HepG2 (cell line): Measurements from ENCODE around the gene CTNNA3. TPM values are rescaled to one million over a fixed set of nuclear protein-coding genes. Genes with fewer than 3 reads are reported as not detected.

Source experiments
- ATAC-seq: fragments of 200-7000 bp; cut with Tn5 transposase; 3 replicates; pipeline ENCODE4 v1.9.1; 2020; ENCODE audit warnings: mild to moderate bottlenecking, moderate library complexity
- BruUV-seq: library from RNA; stranded (reverse); fragments of 400-500 nt; replicated peaks from 2 replicates; lab custom pipeline; 2021; lab: Mats Ljungman, UMichigan
- CTCF ChIA-PET: fragments of 300-600 bp; formaldehyde crosslinking; extraction: SDS; loops from one replicate; lab custom pipeline; 2021; ENCODE audit warnings: low total read pairs, inconsistent platforms, low intra/inter-chr PET ratio; lab: Yijun Ruan, JAX
- POLR2A ChIA-PET: fragments of 350-600 bp; sonication (Branson Sonifier 250); formaldehyde crosslinking; loops from one replicate; lab custom pipeline; 2020; ENCODE audit warnings: antibody characterized with exemption, inconsistent platforms; lab: Yijun Ruan, JAX
- DNase-seq: peaks from one replicate; pipeline ENCODE4 v3.0.0-alpha.2; 2015; ENCODE audit warnings: low spot score
- FAIRE-seq: peaks from 3 replicates; lab custom pipeline; 2011; peaks lifted over from hg19 to GRCh38; lab: Jason Lieb, UNC
- H2AFZ ChIP-seq: one replicate; pipeline ENCODE4 v1.6.1; 2011; ENCODE audit warnings: low read length, inconsistent platforms
- H3K27ac ChIP-seq: fragments of 300-600 bp; 3 replicates; pipeline ENCODE4 v1.8.0; 2011; ENCODE audit warnings: mixed run types, mild to moderate bottlenecking, mixed read lengths, low read length, inconsistent platforms; ENCODE audit not compliant: insufficient read depth; ENCODE audit errors: extremely low read length
- H3K27me3 ChIP-seq, 2 experiments: fragments of 200-600 bp in 1 of 2; 2 replicates in 1 of 2; 3 replicates in 1 of 2; pipeline versions ENCODE4 v1.6.0 to v1.8.0; 2011; ENCODE audit warnings: low read length in 2 of 2, mild to moderate bottlenecking in 2 of 2, moderate library complexity in 2 of 2, inconsistent platforms in 1 of 2; ENCODE audit not compliant: insufficient read depth in 2 of 2, control insufficient read depth in 1 of 2
- H3K36me3 ChIP-seq, 2 experiments: fragments of 200-600 bp in 1 of 2; replicated peaks in 1 of 2; 2 replicates in 1 of 2; 3 replicates in 1 of 2; pipeline versions ENCODE4 v1.5.1 to v1.8.0; 2011; ENCODE audit warnings: low read length in 2 of 2, inconsistent platforms in 1 of 2; ENCODE audit not compliant: insufficient read depth in 2 of 2, control insufficient read depth in 1 of 2
- H3K4me1 ChIP-seq: 2 replicates; pipeline ENCODE4 v1.5.1; 2012; ENCODE audit warnings: low read length, inconsistent platforms; ENCODE audit not compliant: insufficient read depth
- H3K4me2 ChIP-seq: 2 replicates; pipeline ENCODE4 v1.6.0; 2011; ENCODE audit warnings: low read depth, low read length, inconsistent platforms
- H3K4me3 ChIP-seq, 3 experiments: fragments of 200-600 bp in 1 of 3; sonication (generic), shearing (Covaris generic) in 1 of 3; replicated peaks in 1 of 3; 2 replicates each; pipeline ENCODE4 v1.5.1; 2011 to 2016; ENCODE audit warnings: low read length in 3 of 3, inconsistent platforms in 2 of 3, low read depth in 2 of 3, mild to moderate bottlenecking in 2 of 3, control low read depth in 1 of 3, mixed read lengths in 1 of 3; ENCODE audit not compliant: insufficient read depth in 1 of 3
- H3K79me2 ChIP-seq: one replicate; pipeline ENCODE4 v1.6.1; 2011; ENCODE audit warnings: low read length, inconsistent platforms; ENCODE audit not compliant: insufficient read depth
- H3K9ac ChIP-seq: 2 replicates; pipeline ENCODE4 v1.6.0; 2011; ENCODE audit warnings: mild to moderate bottlenecking, low read depth, low read length, inconsistent platforms; ENCODE audit not compliant: insufficient read depth
- H3K9me3 ChIP-seq: 2 replicates; pipeline ENCODE4 v1.5.1; 2012; ENCODE audit warnings: mild to moderate bottlenecking, low read length
- H4K20me1 ChIP-seq: 2 replicates; pipeline ENCODE4 v1.6.0; 2011; ENCODE audit warnings: inconsistent platforms, mild to moderate bottlenecking, low read length, moderate library complexity; ENCODE audit not compliant: insufficient read depth
- ELF4 ChIP-seq: sonication (generic); formaldehyde crosslinking; IDR thresholded peaks from 2 replicates; pipeline ENCODE4 v1.5.0; 2020; ENCODE audit warnings: missing genetic modification reagents, mild to moderate bottlenecking, moderate library complexity, borderline replicate concordance
- RELA ChIP-seq: sonication (generic); formaldehyde crosslinking; IDR thresholded peaks from 2 replicates; pipeline ENCODE4 v1.4.0; 2020; ENCODE audit warnings: missing genetic modification reagents
- THRA ChIP-seq: sonication (generic); formaldehyde crosslinking; IDR thresholded peaks from 2 replicates; pipeline ENCODE4 v1.4.0; 2020; ENCODE audit warnings: missing genetic modification reagents, borderline replicate concordance
- ZNF142 ChIP-seq: sonication (generic); formaldehyde crosslinking; IDR thresholded peaks from 2 replicates; pipeline ENCODE4 v1.4.0; 2020; ENCODE audit warnings: missing genetic modification reagents
- ZNF30 ChIP-seq: sonication (generic); formaldehyde crosslinking; IDR thresholded peaks from 2 replicates; pipeline ENCODE4 v1.5.0; 2020; ENCODE audit warnings: mild to moderate bottlenecking, missing genetic modification reagents
- ZNF460 ChIP-seq: sonication (generic); formaldehyde crosslinking; IDR thresholded peaks from 2 replicates; pipeline ENCODE4 v1.5.1; 2020; ENCODE audit warnings: missing genetic modification reagents, mild to moderate bottlenecking, borderline replicate concordance
- ZNF484 ChIP-seq: sonication (generic); formaldehyde crosslinking; IDR thresholded peaks from 2 replicates; pipeline ENCODE4 v1.5.1; 2020; ENCODE audit warnings: mild to moderate bottlenecking, low read depth, missing genetic modification reagents, borderline replicate concordance
- ZNF724P ChIP-seq: sonication (generic); formaldehyde crosslinking; IDR thresholded peaks from 2 replicates; pipeline ENCODE4 v1.8.0; 2022; ENCODE audit warnings: missing genetic modification reagents, borderline replicate concordance
- WGBS: methylation state at CpG from one replicate; pipeline ENCODE4 v1.1.6; 2017; ENCODE audit warnings: low lambda C conversion rate; 5-methylcytosine and 5-hydroxymethylcytosine counted together
- in situ Hi-C: cut with HindIII; loops from 2 replicates; pipeline ENCODE4 v1.10.0; 2017; ENCODE audit warnings: low pct_unique_long_range_greater_than_20kb; ENCODE audit not compliant: extremely low pct_ligation_motif_present
- intact Hi-C: fragments of 100-400 bp; cut with micrococcal nuclease; formaldehyde crosslinking; loops from one replicate; pipeline ENCODE4 v1.10.0; 2022; ENCODE audit not compliant: unreplicated experiment
- polyA plus RNA-seq, 8 experiments: library from polyadenylated mRNA; depleted of rRNA in 3 of 8; stranded (reverse) in 7 of 8; unstranded in 1 of 8; fragments of >200 nt; fragmentation: Illumina TruSeq in 4 of 8; extraction: Trizol in 4 of 8; gene quantifications; 2 replicates each; pipeline versions ENCODE4 v1.2.1 to v1.2.3, GENCODE V29; 2011 to 2016; ENCODE audit warnings: low read depth in 4 of 8, missing spikeins in 1 of 8, mixed read lengths in 1 of 8; ENCODE audit not compliant: insufficient read depth in 1 of 8
- total RNA-seq, 5 experiments: library from RNA; depleted of rRNA; stranded (reverse); fragments of >200 nt; fragmentation: Illumina TruSeq; extraction: Trizol; gene quantifications; 2 replicates each; pipeline ENCODE4 v1.2.3, GENCODE V29; 2016; ENCODE audit warnings: low read depth in 1 of 5
- TF ChIP-seq, protein P1 (sequence below): sonication (generic); formaldehyde crosslinking; conservative IDR thresholded peaks from 2 replicates; pipeline ENCODE4 v1.8.0; 2022; ENCODE audit warnings: missing genetic modification reagents

Gene CTNNA3
- total and polyA plus RNA-seq, 2 of the 13 experiments (the other 11 are each of a cell fraction or from before 2014, with no cell fraction given), result not detected

- no peak for TF ChIP-seq ZNF142 (CRISPR knock-in tag)
- TF ChIP-seq, protein P1, sequence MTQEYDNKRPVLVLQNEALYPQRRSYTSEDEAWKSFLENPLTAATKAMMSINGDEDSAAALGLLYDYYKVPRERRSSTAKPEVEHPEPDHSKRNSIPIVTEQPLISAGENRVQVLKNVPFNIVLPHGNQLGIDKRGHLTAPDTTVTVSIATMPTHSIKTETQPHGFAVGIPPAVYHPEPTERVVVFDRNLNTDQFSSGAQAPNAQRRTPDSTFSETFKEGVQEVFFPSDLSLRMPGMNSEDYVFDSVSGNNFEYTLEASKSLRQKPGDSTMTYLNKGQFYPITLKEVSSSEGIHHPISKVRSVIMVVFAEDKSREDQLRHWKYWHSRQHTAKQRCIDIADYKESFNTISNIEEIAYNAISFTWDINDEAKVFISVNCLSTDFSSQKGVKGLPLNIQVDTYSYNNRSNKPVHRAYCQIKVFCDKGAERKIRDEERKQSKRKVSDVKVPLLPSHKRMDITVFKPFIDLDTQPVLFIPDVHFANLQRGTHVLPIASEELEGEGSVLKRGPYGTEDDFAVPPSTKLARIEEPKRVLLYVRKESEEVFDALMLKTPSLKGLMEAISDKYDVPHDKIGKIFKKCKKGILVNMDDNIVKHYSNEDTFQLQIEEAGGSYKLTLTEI (CRISPR knock-in tag), result no peak
- no peak for TF ChIP-seq ELF4 (CRISPR knock-in tag)
Observed at GRCh38 chr10:66038623-66039022, 1657.4 kb downstream of the CTNNA3 start (continued).

- Histone ChIP-seq H4K20me1 (no peaks in the 10 kb centered on the region), H3K79me2 (no peaks in the 10 kb centered on the region), H3K9ac (no peak overlapping the region), H2AFZ (no peak overlapping the region), H3K27me3 (no peaks in the 10 kb centered on the region), H3K36me3 (no peaks in the 10 kb centered on the region), H3K9me3 (no peaks in the 10 kb centered on the region), H3K4me1 (no peaks in the 10 kb centered on the region), H3K4me2 (no peak overlapping the region), H3K27ac (no peak overlapping the region), H3K4me3 (no peak overlapping the region)
- POLR2A ChIA-PET, result no interaction called here
- FAIRE-seq, result no peak
- in situ Hi-C loops (no loop called here), intact Hi-C loops (no loop called here)
- 2% methylated on average over 2 of the region's 2 CpGs for WGBS
- no peak for ATAC-seq
- no TSS peak for BruUV-seq
- no peak for DNase-seq
- CTCF ChIA-PET, result no interaction called here
- no peak for TF ChIP-seq THRA (CRISPR knock-in tag)
- TF ChIP-seq ZNF30 (CRISPR knock-in tag), result no peak
- no peak for TF ChIP-seq ZNF460 (CRISPR knock-in tag)
- TF ChIP-seq ZNF724P, result no peak
- no peak for TF ChIP-seq RELA (CRISPR knock-in tag)
- no peak for TF ChIP-seq ZNF484 (CRISPR knock-in tag)
Observed at GRCh38 chr10:66026321-66026720, 1669.7 kb downstream of the CTNNA3 start.
